Measurements from ENCODE around the gene PAF1. TPM values are rescaled to one million over a fixed set of nuclear protein-coding genes. Genes with fewer than 3 reads are reported as not detected.
A peak's percentile ranks its signal among the peaks of the same experiment; 100 is the strongest.

Gene PAF1
- total RNA-seq, 2 donors from 2014 or later: 34.8 to 54.3 TPM

- Histone ChIP-seq H3K27me3 (no peaks in the 10 kb centered on the region), H3K36me3 (peaks cover 77% of the 10 kb centered on the region), H3K9me3 (no peaks in the 10 kb centered on the region), H3K27ac (no peak overlapping the region), H3K4me1 (peaks cover 0 to 11% of the 10 kb centered on the region in 2 donors), H3K4me3 (no peak overlapping the region)
- DNase-seq (ENCODE audit: low spot score): no peak
- no peak for TF ChIP-seq CTCF (IDR thresholded peaks at IDR 0.05)
Observed at GRCh38 chr19:39377373-39378362, 13.2 kb downstream of the PAF1 start.

GRCh38 chr19:39375929-39376328, 15.0 kb downstream of the PAF1 start:
- no peak for DNase-seq (ENCODE audit: low spot score)
- no peak for TF ChIP-seq CTCF (IDR thresholded peaks at IDR 0.05)
- Histone ChIP-seq H3K27ac (no peak overlapping the region), H3K4me3 (no peak overlapping the region), H3K9me3 (no peaks in the 10 kb centered on the region), H3K27me3 (no peaks in the 10 kb centered on the region), H3K36me3 (peaks cover 64% of the 10 kb centered on the region), H3K4me1 (peaks cover 0 to 23% of the 10 kb centered on the region in 2 donors)

- no peak for TF ChIP-seq CTCF (IDR thresholded peaks at IDR 0.05)
- H3K4me1 ChIP-seq: peaks cover 0 to 23% of the 10 kb centered on the region in 2 donors
- peaks cover 59% of the 10 kb centered on the region for H3K36me3 ChIP-seq
- no peak for DNase-seq (ENCODE audit: low spot score)
- no peaks in the 10 kb centered on the region for H3K27me3 ChIP-seq
- H3K9me3 ChIP-seq: no peaks in the 10 kb centered on the region
- H3K27ac ChIP-seq: peak overlapping the region; percentile 83 to 93
- H3K4me3 ChIP-seq: no peak overlapping the region
Observed at GRCh38 chr19:39372941-39373340, 18.0 kb downstream of the PAF1 start.

GRCh38 chr19:39372047-39372802, 18.7 kb downstream of the PAF1 start:
- H3K4me3 ChIP-seq: no peak overlapping the region
- H3K4me1 ChIP-seq: peaks cover 0 to 23% of the 10 kb centered on the region in 2 donors
- H3K9me3 ChIP-seq: no peaks in the 10 kb centered on the region
- peak; percentile 92 for DNase-seq (ENCODE audit: low spot score)
- no peaks in the 10 kb centered on the region for H3K27me3 ChIP-seq
- H3K36me3 ChIP-seq: peaks cover 52% of the 10 kb centered on the region
- peak overlapping the region; percentile 83 to 93 for H3K27ac ChIP-seq
- no peak for TF ChIP-seq CTCF (IDR thresholded peaks at IDR 0.05)

- TF ChIP-seq CTCF (IDR thresholded peaks at IDR 0.05): no peak
- Histone ChIP-seq H3K27me3 (no peaks in the 10 kb centered on the region), H3K4me3 (no peak overlapping the region), H3K9me3 (no peaks in the 10 kb centered on the region), H3K4me1 (peaks cover 0 to 23% of the 10 kb centered on the region in 2 donors), H3K36me3 (peaks cover 43% of the 10 kb centered on the region), H3K27ac (no peak overlapping the region)
- no peak for DNase-seq (ENCODE audit: low spot score)
Observed at GRCh38 chr19:39370735-39371134, 20.2 kb downstream of the PAF1 start.

All from right atrium auricular region (tissue), 2 donors.